Upper lobe of left lung (tissue), 6 donors: ENCODE results near the gene ADAP1. TPM values are rescaled to one million over a fixed set of nuclear protein-coding genes. Genes with fewer than 3 reads are reported as not detected.

ENCODE experiments used
- ATAC-seq, 2 donors: fragments of 200-7000 bp; cut with Tn5 transposase; one replicate each; pipeline ENCODE4 v1.9.1; 2022; ENCODE audit warnings: mild to moderate bottlenecking in 2 of 2, moderate library complexity in 2 of 2; ENCODE audit not compliant: low FRiP score in 2 of 2
- DNase-seq, 2 donors: peaks; one replicate each; pipeline ENCODE4 v3.0.0-alpha.2; 2019 to 2020
- H3K27ac ChIP-seq, 4 donors: fragments of 200-600 bp; sonication (generic); one replicate each; pipeline ENCODE4 v1.5.1; 2016 to 2019
- H3K27me3 ChIP-seq, 4 donors: fragments of 200-600 bp; sonication (generic); one replicate each; pipeline ENCODE4 v1.5.1; 2017 to 2019
- H3K36me3 ChIP-seq, 4 donors: fragments of 200-600 bp; sonication (generic); one replicate each; pipeline ENCODE4 v1.5.1; 2016 to 2019
- H3K4me1 ChIP-seq, 4 donors: fragments of 200-600 bp; sonication (generic); one replicate each; pipeline ENCODE4 v1.5.1; 2018 to 2019
- H3K4me3 ChIP-seq, 4 donors: fragments of 200-600 bp; sonication (generic); one replicate each; pipeline ENCODE4 v1.5.1; 2017 to 2019; ENCODE audit warnings: mild to moderate bottlenecking in 2 of 4, moderate library complexity in 1 of 4
- H3K9me3 ChIP-seq, 4 donors: fragments of 200-600 bp; sonication (generic); one replicate each; pipeline ENCODE4 v1.5.1; 2018 to 2019
- EP300 ChIP-seq, 4 donors: sonication (generic); formaldehyde crosslinking; IDR thresholded peaks; one replicate each; pipeline ENCODE4 v1.5.1; 2017; ENCODE audit warnings: antibody characterized with exemption in 4 of 4, control low read depth in 2 of 4
- POLR2A ChIP-seq, 4 donors: fragments of 450-650 bp; IDR thresholded peaks; one replicate each; pipeline ENCODE4 v1.5.1; 2016 to 2017; ENCODE audit warnings: antibody characterized with exemption in 4 of 4, mild to moderate bottlenecking in 2 of 4
- POLR2AphosphoS5 ChIP-seq, 2 donors: sonication (generic); formaldehyde crosslinking; IDR thresholded peaks; one replicate each; pipeline ENCODE4 v1.5.1; 2017; ENCODE audit warnings: antibody characterized with exemption in 2 of 2
- WGBS, 2 donors: methylation state at CpG; one replicate each; pipeline ENCODE4 v1.1.5; 2017 to 2018; 5-methylcytosine and 5-hydroxymethylcytosine counted together
- total RNA-seq, 6 donors: library from RNA; depleted of rRNA in 4 of 6; stranded (reverse); fragments of >200 nt in 4 of 6; gene quantifications; one replicate each; pipeline versions ENCODE4 v1.1.0 to v1.2.1, GENCODE V29; 2016 to 2021
- TF ChIP-seq, protein P1 (sequence below), 6 experiments: fragments of 450-650 bp in 4 of 6; fragments of 200-600 bp in 2 of 6; sonication (generic) in 2 of 6; IDR thresholded peaks; one replicate each; pipeline ENCODE4 v1.5.1; 2016 to 2019; ENCODE audit warnings: antibody characterized with exemption in 6 of 6
- donor health status: DM: no; HTN: no; CAD: no; lungs with moderate emphysema.
- donor health status: DM: no; HTN: yes; CAD: no; lungs with severe emphysema.

ADAP1 gene
- total RNA-seq, 6 donors from 2014 or later, result 31.0 to 109 (median 37.5) TPM

- TF ChIP-seq POLR2A (IDR thresholded peaks at IDR 0.05) (no peak), POLR2AphosphoS5 (IDR thresholded peaks at IDR 0.05) (no peak), EP300 (IDR thresholded peaks at IDR 0.05) (no peak)
- TF ChIP-seq, protein P1, sequence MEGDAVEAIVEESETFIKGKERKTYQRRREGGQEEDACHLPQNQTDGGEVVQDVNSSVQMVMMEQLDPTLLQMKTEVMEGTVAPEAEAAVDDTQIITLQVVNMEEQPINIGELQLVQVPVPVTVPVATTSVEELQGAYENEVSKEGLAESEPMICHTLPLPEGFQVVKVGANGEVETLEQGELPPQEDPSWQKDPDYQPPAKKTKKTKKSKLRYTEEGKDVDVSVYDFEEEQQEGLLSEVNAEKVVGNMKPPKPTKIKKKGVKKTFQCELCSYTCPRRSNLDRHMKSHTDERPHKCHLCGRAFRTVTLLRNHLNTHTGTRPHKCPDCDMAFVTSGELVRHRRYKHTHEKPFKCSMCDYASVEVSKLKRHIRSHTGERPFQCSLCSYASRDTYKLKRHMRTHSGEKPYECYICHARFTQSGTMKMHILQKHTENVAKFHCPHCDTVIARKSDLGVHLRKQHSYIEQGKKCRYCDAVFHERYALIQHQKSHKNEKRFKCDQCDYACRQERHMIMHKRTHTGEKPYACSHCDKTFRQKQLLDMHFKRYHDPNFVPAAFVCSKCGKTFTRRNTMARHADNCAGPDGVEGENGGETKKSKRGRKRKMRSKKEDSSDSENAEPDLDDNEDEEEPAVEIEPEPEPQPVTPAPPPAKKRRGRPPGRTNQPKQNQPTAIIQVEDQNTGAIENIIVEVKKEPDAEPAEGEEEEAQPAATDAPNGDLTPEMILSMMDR (IDR thresholded peaks at IDR 0.05), result no peak
- Histone ChIP-seq H3K4me1 (peaks cover 21 to 44% (median 28%) of the 10 kb centered on the region in 4 donors), H3K27me3 (no peaks in the 10 kb centered on the region), H3K9me3 (peaks cover 0 to 4% (median 0%) of the 10 kb centered on the region in 4 donors), H3K27ac (no peak overlapping the region), H3K36me3 (peaks cover 0 to 5% (median 0%) of the 10 kb centered on the region in 4 donors), H3K4me3 (no peak overlapping the region)
- DNase-seq (peak in 1 of 2 donors; percentile 29), ATAC-seq (no peak)
- WGBS, 2 donors, result 86 to 93% methylated on average over 11 to 15 of the region's 15 CpGs
Measured at GRCh38 chr7:880450-880849, 74.0 kb downstream of the ADAP1 start.

DNA sequence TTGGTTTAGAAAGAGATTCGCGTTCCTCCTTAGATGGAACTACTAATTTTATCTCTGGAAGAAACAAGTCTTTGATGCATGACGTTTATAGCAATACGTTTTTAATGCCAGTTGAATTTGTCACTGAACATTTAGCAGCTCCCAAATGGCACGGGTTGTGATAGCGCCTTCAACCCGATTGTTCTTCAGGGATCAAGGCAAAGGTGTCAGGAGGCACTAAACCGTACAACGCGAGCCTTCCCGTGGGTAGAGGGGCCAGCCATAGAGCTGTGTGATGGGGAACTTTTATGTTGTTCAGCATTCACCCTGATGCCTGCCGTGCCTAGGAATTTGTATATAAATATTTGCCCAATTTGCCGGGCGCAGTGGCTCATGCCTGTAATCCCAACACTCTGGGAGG lies 74.8 kb downstream of the ADAP1 start:
- peaks cover 23 to 44% (median 30%) of the 10 kb centered on the region in 4 donors for H3K4me1 ChIP-seq
- H3K4me3 ChIP-seq, result no peak overlapping the region
- 85 to 90% methylated on average over 14 of the region's 14 CpGs for WGBS, 2 donors

DNA sequence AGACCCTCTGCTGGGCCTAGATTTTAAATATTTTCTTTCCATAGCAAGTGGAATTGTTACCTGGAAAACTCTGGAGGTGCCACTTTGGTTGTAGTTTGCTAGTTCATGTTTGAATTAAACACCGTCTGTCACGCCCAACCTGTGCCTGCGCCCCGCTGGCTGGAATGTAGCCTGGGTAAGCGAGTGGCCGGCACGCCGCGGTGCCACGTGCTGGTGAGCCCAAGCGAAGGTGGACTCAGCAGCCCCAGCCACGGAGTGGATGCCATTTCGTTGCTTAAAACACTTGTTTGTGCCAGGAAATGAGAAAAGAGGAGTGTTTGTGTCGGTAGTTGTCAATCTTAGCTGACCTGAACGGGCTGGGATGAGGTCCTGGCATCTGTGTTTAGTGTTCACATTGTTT lies 75.4 kb downstream of the ADAP1 start:
- TF ChIP-seq POLR2AphosphoS5 (IDR thresholded peaks at IDR 0.05), result no peak
- TF ChIP-seq, protein P1 (IDR thresholded peaks at IDR 0.05), result no peak
- TF ChIP-seq POLR2A (IDR thresholded peaks at IDR 0.05), result no peak
- TF ChIP-seq EP300 (IDR thresholded peaks at IDR 0.05), result no peak
- Histone ChIP-seq H3K27me3 (no peaks in the 10 kb centered on the region), H3K27ac (no peak overlapping the region), H3K4me1 (peaks cover 24 to 47% (median 30%) of the 10 kb centered on the region in 4 donors), H3K4me3 (no peak overlapping the region), H3K36me3 (peaks cover 0 to 9% (median 0%) of the 10 kb centered on the region in 4 donors), H3K9me3 (peaks cover 0 to 4% (median 0%) of the 10 kb centered on the region in 4 donors)
- ATAC-seq (no peak), DNase-seq (peak in 1 of 2 donors; percentile 87)
- 80 to 81% methylated on average over 15 of the region's 15 CpGs for WGBS, 2 donors

More for the DNA sequence above, 74.8 kb downstream of the ADAP1 start:
- Histone ChIP-seq H3K27me3 (no peaks in the 10 kb centered on the region), H3K36me3 (peaks cover 0 to 9% (median 0%) of the 10 kb centered on the region in 4 donors), H3K9me3 (peaks cover 0 to 4% (median 0%) of the 10 kb centered on the region in 4 donors), H3K27ac (no peak overlapping the region)
- TF ChIP-seq POLR2A (IDR thresholded peaks at IDR 0.05) (no peak), POLR2AphosphoS5 (IDR thresholded peaks at IDR 0.05) (no peak), EP300 (IDR thresholded peaks at IDR 0.05) (no peak)
- TF ChIP-seq, protein P1 (IDR thresholded peaks at IDR 0.05), result no peak
- DNase-seq (no peak), ATAC-seq (no peak)

GRCh38 chr7:877312-878232 lies 76.9 kb downstream of the ADAP1 start:
- H3K9me3 ChIP-seq, result peaks cover 0 to 4% (median 0%) of the 10 kb centered on the region in 4 donors
- no peaks in the 10 kb centered on the region for H3K27me3 ChIP-seq
- DNase-seq (peak; percentile 52 to 82), ATAC-seq (no peak)
- peak overlapping the region; percentile 83 to 93 (median 90) for H3K27ac ChIP-seq
- TF ChIP-seq POLR2A (IDR thresholded peaks at IDR 0.05), result no peak
- TF ChIP-seq, protein P1 (IDR thresholded peaks at IDR 0.05), result no peak
- no peak for TF ChIP-seq EP300 (IDR thresholded peaks at IDR 0.05)
- TF ChIP-seq POLR2AphosphoS5 (IDR thresholded peaks at IDR 0.05), result no peak
- H3K4me1 ChIP-seq, result peaks cover 29 to 48% (median 37%) of the 10 kb centered on the region in 4 donors
- H3K36me3 ChIP-seq, result peaks cover 1 to 12% (median 4%) of the 10 kb centered on the region in 4 donors
- H3K4me3 ChIP-seq, result peak overlapping the region; percentile 90 to 96 (median 94)
- WGBS, 2 donors, result 2 to 37% methylated on average over 18 to 21 of the region's 47 CpGs
